ENCODE measurements around the gene NXPH3.

NXPH3 gene

GRCh38 chr17:49580055-49580721 lies 4.5 kb downstream of the NXPH3 start:
- no peak overlapping the region for H3K4me3 ChIP-seq (replicated peaks; ENCODE audit: low read depth, low read length)
- no peak for DNase-seq (ENCODE audit: extremely low read depth, low read depth)
- no peak for TF ChIP-seq CTCF (IDR thresholded peaks at IDR 0.05; ENCODE audit: low read depth, low read length, missing control alignments)

- no peak for TF ChIP-seq CTCF (IDR thresholded peaks at IDR 0.05; ENCODE audit: low read depth, low read length, missing control alignments)
- no peak overlapping the region for H3K4me3 ChIP-seq (replicated peaks; ENCODE audit: low read depth, low read length)
- no peak for DNase-seq (ENCODE audit: extremely low read depth, low read depth)
These were observed 5.4 kb downstream of the NXPH3 start for GRCh38 chr17:49580981-49581647.

- H3K4me3 ChIP-seq (replicated peaks; ENCODE audit: low read depth, low read length): no peak overlapping the region
- DNase-seq (ENCODE audit: extremely low read depth, low read depth): no peak
- no peak for TF ChIP-seq CTCF (IDR thresholded peaks at IDR 0.05; ENCODE audit: low read depth, low read length, missing control alignments)
These were observed 6.0 kb downstream of the NXPH3 start for GRCh38 chr17:49581648-49581998.

- TF ChIP-seq CTCF (IDR thresholded peaks at IDR 0.05; ENCODE audit: low read depth, low read length, missing control alignments): no peak
- DNase-seq (ENCODE audit: extremely low read depth, low read depth): no peak
- no peak overlapping the region for H3K4me3 ChIP-seq (replicated peaks; ENCODE audit: low read depth, low read length)
These were observed 6.5 kb downstream of the NXPH3 start for GRCh38 chr17:49582055-49582722.

GRCh38 chr17:49582789-49583188 lies 7.1 kb downstream of the NXPH3 start:
- TF ChIP-seq CTCF (IDR thresholded peaks at IDR 0.05; ENCODE audit: low read depth, low read length, missing control alignments): no peak
- DNase-seq (ENCODE audit: extremely low read depth, low read depth): no peak
- no peak overlapping the region for H3K4me3 ChIP-seq (replicated peaks; ENCODE audit: low read depth, low read length)

- no peak overlapping the region for H3K4me3 ChIP-seq (replicated peaks; ENCODE audit: low read depth, low read length)
- no peak for TF ChIP-seq CTCF (IDR thresholded peaks at IDR 0.05; ENCODE audit: low read depth, low read length, missing control alignments)
- DNase-seq (ENCODE audit: extremely low read depth, low read depth): no peak
These were observed 7.6 kb downstream of the NXPH3 start for GRCh38 chr17:49583226-49583625.

Measured in HFF-Myc (cell line).